ENCODE data around the gene ADAM22.
"Not testable (repeated sequence)": the region's sequence is repeated elsewhere in the genome, so short reads cannot be mapped to it uniquely, and the experiment has no call there.

ADAM22 gene

GRCh38 chr7:88140947-88141346 lies 206.9 kb downstream of the ADAM22 start:
- no peak for DNase-seq

GRCh38 chr7:88141479-88141878 lies 207.4 kb downstream of the ADAM22 start:
- DNase-seq: no peak
- in situ Hi-C loops (cut with HindIII; ENCODE audit: low pct_ligation_motif_present, low pct_unique_long_range_greater_than_20kb, low sequenced_read_pairs): no loop called here

More at GRCh38 chr7:88140947-88141346, 206.9 kb downstream of the ADAM22 start:
- in situ Hi-C loops (cut with HindIII; ENCODE audit: low pct_ligation_motif_present, low pct_unique_long_range_greater_than_20kb, low sequenced_read_pairs): no loop called here

GRCh38 chr7:88141953-88142352 lies 207.9 kb downstream of the ADAM22 start:
- in situ Hi-C loops (cut with HindIII; ENCODE audit: low pct_ligation_motif_present, low pct_unique_long_range_greater_than_20kb, low sequenced_read_pairs): no loop called here
- no peak for DNase-seq

GRCh38 chr7:88146616-88147015 lies 212.6 kb downstream of the ADAM22 start:
- DNase-seq: no peak
- in situ Hi-C loops (cut with HindIII; ENCODE audit: low pct_ligation_motif_present, low pct_unique_long_range_greater_than_20kb, low sequenced_read_pairs): no loop called here

GRCh38 chr7:88147341-88147740 lies 213.3 kb downstream of the ADAM22 start:
- in situ Hi-C loops (cut with HindIII; ENCODE audit: low pct_ligation_motif_present, low pct_unique_long_range_greater_than_20kb, low sequenced_read_pairs): no loop called here
- DNase-seq: no peak

GRCh38 chr7:88147949-88148348 lies 213.9 kb downstream of the ADAM22 start:
- in situ Hi-C loops (cut with HindIII; ENCODE audit: low pct_ligation_motif_present, low pct_unique_long_range_greater_than_20kb, low sequenced_read_pairs): no loop called here
- no peak for DNase-seq

GRCh38 chr7:88150033-88150432 lies 216.0 kb downstream of the ADAM22 start:
- in situ Hi-C loops (cut with HindIII; ENCODE audit: low pct_ligation_motif_present, low pct_unique_long_range_greater_than_20kb, low sequenced_read_pairs): no loop called here
- no peak for DNase-seq

GRCh38 chr7:88151119-88151790 lies 217.2 kb downstream of the ADAM22 start:
- no peak for DNase-seq
- in situ Hi-C loops (cut with HindIII; ENCODE audit: low pct_ligation_motif_present, low pct_unique_long_range_greater_than_20kb, low sequenced_read_pairs): no loop called here

GRCh38 chr7:88153378-88153777 lies 219.3 kb downstream of the ADAM22 start:
- in situ Hi-C loops (cut with HindIII; ENCODE audit: low pct_ligation_motif_present, low pct_unique_long_range_greater_than_20kb, low sequenced_read_pairs): no loop called here

GRCh38 chr7:88155756-88156155 lies 221.7 kb downstream of the ADAM22 start:
- in situ Hi-C loops (cut with HindIII; ENCODE audit: low pct_ligation_motif_present, low pct_unique_long_range_greater_than_20kb, low sequenced_read_pairs): no loop called here
- DNase-seq: no peak

More at GRCh38 chr7:88153378-88153777, 219.3 kb downstream of the ADAM22 start:
- DNase-seq: no peak

- in situ Hi-C loops (cut with HindIII; ENCODE audit: low pct_ligation_motif_present, low pct_unique_long_range_greater_than_20kb, low sequenced_read_pairs): no loop called here
- DNase-seq: no peak
These were observed 222.3 kb downstream of the ADAM22 start for GRCh38 chr7:88156356-88156755.

- DNase-seq; in situ Hi-C loops (cut with HindIII; ENCODE audit: low pct_ligation_motif_present, low pct_unique_long_range_greater_than_20kb, low sequenced_read_pairs): not testable (repeated sequence)
These were observed 225.7 kb downstream of the ADAM22 start for GRCh38 chr7:88159741-88160140.

- in situ Hi-C loops (cut with HindIII; ENCODE audit: low pct_ligation_motif_present, low pct_unique_long_range_greater_than_20kb, low sequenced_read_pairs): no loop called here
- no peak for DNase-seq
These were observed 231.6 kb downstream of the ADAM22 start for GRCh38 chr7:88165697-88166096.

- in situ Hi-C loops (cut with HindIII; ENCODE audit: low pct_ligation_motif_present, low pct_unique_long_range_greater_than_20kb, low sequenced_read_pairs): no loop called here
- no peak for DNase-seq
These were observed 233.2 kb downstream of the ADAM22 start for GRCh38 chr7:88167223-88167622.

- in situ Hi-C loops (cut with HindIII; ENCODE audit: low pct_ligation_motif_present, low pct_unique_long_range_greater_than_20kb, low sequenced_read_pairs): no loop called here
- DNase-seq: no peak
These were observed 233.7 kb downstream of the ADAM22 start for GRCh38 chr7:88167721-88168120.

GRCh38 chr7:88169717-88170320 lies 235.8 kb downstream of the ADAM22 start:
- peak; percentile 41 for DNase-seq
- in situ Hi-C loops (cut with HindIII; ENCODE audit: low pct_ligation_motif_present, low pct_unique_long_range_greater_than_20kb, low sequenced_read_pairs): no loop called here

GRCh38 chr7:88172842-88173241 lies 238.8 kb downstream of the ADAM22 start:
- in situ Hi-C loops (cut with HindIII; ENCODE audit: low pct_ligation_motif_present, low pct_unique_long_range_greater_than_20kb, low sequenced_read_pairs): no loop called here
- DNase-seq: no peak

- in situ Hi-C loops (cut with HindIII; ENCODE audit: low pct_ligation_motif_present, low pct_unique_long_range_greater_than_20kb, low sequenced_read_pairs): no loop called here
- DNase-seq: no peak
These were observed 242.1 kb downstream of the ADAM22 start for GRCh38 chr7:88176190-88176589.

GRCh38 chr7:88183051-88183450 lies 249.0 kb downstream of the ADAM22 start:
- in situ Hi-C loops (cut with HindIII; ENCODE audit: low pct_ligation_motif_present, low pct_unique_long_range_greater_than_20kb, low sequenced_read_pairs): no loop called here
- no peak for DNase-seq

GRCh38 chr7:88184848-88185304 lies 250.8 kb downstream of the ADAM22 start:
- DNase-seq: no peak
- in situ Hi-C loops (cut with HindIII; ENCODE audit: low pct_ligation_motif_present, low pct_unique_long_range_greater_than_20kb, low sequenced_read_pairs): no loop called here

Data from ACHN (cell line).